ENCODE measurements around the gene NTM. TPM values are rescaled to one million over a fixed set of nuclear protein-coding genes. Genes with fewer than 3 reads are reported as not detected.

Gene NTM
- total RNA-seq, 1 experiment from 2014 or later, result 16.4 TPM

GRCh38 chr11:131979364-131979763, 608.9 kb downstream of the NTM start:
- DNase-seq (ENCODE audit: low spot score) (no peak), ATAC-seq (no peak)
- POLR2A ChIA-PET, result no interaction called here
- H3K9me3 Mint-ChIP-seq, result peaks cover 8% of the 10 kb centered on the region
- H3K27ac Mint-ChIP-seq, result no peak overlapping the region
- no peak overlapping the region for H3K4me3 Mint-ChIP-seq
- CTCF ChIA-PET, result no interaction called here
- no peaks in the 10 kb centered on the region for H3K27me3 Mint-ChIP-seq (ENCODE audit: low read depth)
- peaks cover 84% of the 10 kb centered on the region for H3K4me1 Mint-ChIP-seq
- H3K36me3 Mint-ChIP-seq, result peaks cover 8% of the 10 kb centered on the region
- no peak for TF ChIP-seq FOXP1 (CRISPR knock-in tag; IDR thresholded peaks at IDR 0.05; ENCODE audit: borderline replicate concordance)
- TF ChIP-seq ZNF219 (CRISPR knock-in tag; IDR thresholded peaks at IDR 0.05; ENCODE audit: borderline replicate concordance), result no peak
- TF ChIP-seq ZNF138 (CRISPR knock-in tag; conservative IDR thresholded peaks at IDR 0.05), result no peak
- TF ChIP-seq SP1 (CRISPR knock-in tag; conservative IDR thresholded peaks at IDR 0.05), result no peak
- TF ChIP-seq SMAD3 (CRISPR knock-in tag; IDR thresholded peaks at IDR 0.05; ENCODE audit: borderline replicate concordance), result no peak
- no peak for TF ChIP-seq ZSCAN18 (CRISPR knock-in tag; IDR thresholded peaks at IDR 0.05)
- TF ChIP-seq ZNF423 (CRISPR knock-in tag; IDR thresholded peaks at IDR 0.05), result no peak
- no peak for TF ChIP-seq HMGXB4 (CRISPR knock-in tag; IDR thresholded peaks at IDR 0.05)
- TF ChIP-seq IRF1 (CRISPR knock-in tag; IDR thresholded peaks at IDR 0.05), result no peak
- TF ChIP-seq ZNF121 (CRISPR knock-in tag; IDR thresholded peaks at IDR 0.05), result no peak
- TF ChIP-seq CBFB (CRISPR knock-in tag; IDR thresholded peaks at IDR 0.05; ENCODE audit: low read depth), result no peak
- no peak for TF ChIP-seq USF2 (CRISPR knock-in tag; IDR thresholded peaks at IDR 0.05)
- TF ChIP-seq STAT6 (CRISPR knock-in tag; conservative IDR thresholded peaks at IDR 0.05; ENCODE audit: low read depth), result no peak
- no peak for TF ChIP-seq ATF6 (CRISPR knock-in tag; IDR thresholded peaks at IDR 0.05)
- TF ChIP-seq ZNF396 (CRISPR knock-in tag; IDR thresholded peaks at IDR 0.05; ENCODE audit: borderline replicate concordance), result no peak
- no peak for TF ChIP-seq ZNF532 (CRISPR knock-in tag; IDR thresholded peaks at IDR 0.05; ENCODE audit: borderline replicate concordance)
- TF ChIP-seq ZNF425 (CRISPR knock-in tag; conservative IDR thresholded peaks at IDR 0.05), result no peak
- TF ChIP-seq CDX4 (CRISPR knock-in tag; IDR thresholded peaks at IDR 0.05; ENCODE audit: borderline replicate concordance), result no peak
- no peak for TF ChIP-seq KAT7 (CRISPR knock-in tag; IDR thresholded peaks at IDR 0.05; ENCODE audit: borderline replicate concordance)
